Mucosa of descending colon (tissue), 3 donors: Measurements from ENCODE around the gene NOL7. TPM values are rescaled to one million over a fixed set of nuclear protein-coding genes. Genes with fewer than 3 reads are reported as not detected.

Source experiments
- ATAC-seq: fragments of 200-7000 bp; cut with Tn5 transposase; one replicate; pipeline ENCODE4 v1.9.1; 2020; ENCODE audit warnings: mild to moderate bottlenecking, moderate library complexity
- DNase-seq, 3 donors: peaks; one replicate each; pipeline ENCODE4 v3.0.0-alpha.2; 2020
- H3K36me3 ChIP-seq: fragments of 200-600 bp; one replicate; pipeline ENCODE4 v1.8.0; 2021; ENCODE audit warnings: low read depth, mild to moderate bottlenecking
- H3K4me1 ChIP-seq: fragments of 200-600 bp; one replicate; pipeline ENCODE4 v1.8.0; 2021; ENCODE audit warnings: low read depth, mild to moderate bottlenecking
- H3K4me3 ChIP-seq: fragments of 200-600 bp; one replicate; pipeline ENCODE4 v1.8.0; 2021; ENCODE audit warnings: mild to moderate bottlenecking
- H3K9me3 ChIP-seq: fragments of 200-600 bp; one replicate; pipeline ENCODE4 v1.8.0; 2021; ENCODE audit warnings: mild to moderate bottlenecking
- CTCF ChIP-seq: fragments of 200-600 bp; IDR thresholded peaks from one replicate; pipeline ENCODE4 v1.8.0; 2022; ENCODE audit warnings: antibody characterized with exemption, mild to moderate bottlenecking
- intact Hi-C, 2 donors: fragments of 100-400 bp; cut with DNase I in 1 of 2; cut with micrococcal nuclease in 1 of 2; formaldehyde crosslinking; loops; one replicate each; pipeline versions ENCODE4 v1.11.0 to v1.11.1; 2022; cut with DNase I, micrococcal nuclease
- total RNA-seq, 3 donors: library from RNA; stranded (reverse); fragmentation: NEBNext Ultra II Directional in 2 of 3; extraction: Animal tissue kit (Norgen Biotek cat#: 25700) in 2 of 3; gene quantifications; one replicate each; pipeline versions ENCODE4 v1.2.1 to v1.2.4, GENCODE V29; 2021 to 2023
- donor health status: DM: no; HTN: no; CAD: no; lungs with moderate emphysema.
- donor health status: DM: no; HTN: no; CAD: no.
- donor health status: DM: no; HTN: yes; CAD: no.

Gene NOL7
- total RNA-seq, 3 donors from 2014 or later = 47.4 to 53.9 (median 49.0) TPM

- no peaks in the 10 kb centered on the region for H3K36me3 ChIP-seq
- intact Hi-C loops = loop anchor here in 1 of 2 donors (10.0 kb wide), 1 partner anchor 241 kb away; no protein-coding TSS in a partner anchor
- no peak overlapping the region for H3K4me3 ChIP-seq
- TF ChIP-seq CTCF = no peak
- DNase-seq = no peak
- peaks cover 3% of the 10 kb centered on the region for H3K4me1 ChIP-seq
- no peak for ATAC-seq
- no peaks in the 10 kb centered on the region for H3K9me3 ChIP-seq
Measured at GRCh38 chr6:13576017-13576416, 39.1 kb upstream of the NOL7 start.

- no peak for TF ChIP-seq CTCF
- no peaks in the 10 kb centered on the region for H3K9me3 ChIP-seq
- intact Hi-C loops = loop anchor here in 1 of 2 donors (10.0 kb wide), 1 partner anchor 243 kb away; no protein-coding TSS in a partner anchor
- no peak for DNase-seq
- peaks cover 3% of the 10 kb centered on the region for H3K4me1 ChIP-seq
- no peaks in the 10 kb centered on the region for H3K36me3 ChIP-seq
- ATAC-seq = no peak
- H3K4me3 ChIP-seq = no peak overlapping the region
Measured at GRCh38 chr6:13577926-13578325, 37.2 kb upstream of the NOL7 start.

- Histone ChIP-seq H3K4me3 (no peak overlapping the region), H3K36me3 (no peaks in the 10 kb centered on the region), H3K9me3 (no peaks in the 10 kb centered on the region), H3K4me1 (peaks cover 3% of the 10 kb centered on the region)
- DNase-seq (no peak), ATAC-seq (no peak)
- intact Hi-C loops = loop anchor here in 1 of 2 donors (10.0 kb wide), 1 partner anchor 245 kb away; no protein-coding TSS in a partner anchor
- no peak for TF ChIP-seq CTCF
Measured at GRCh38 chr6:13579911-13580310, 35.2 kb upstream of the NOL7 start.

GRCh38 chr6:13581700-13582229, 33.4 kb upstream of the NOL7 start:
- intact Hi-C loops = no loop called here
- ATAC-seq = no peak
- no peaks in the 10 kb centered on the region for H3K36me3 ChIP-seq

GRCh38 chr6:13586603-13587542, 28.3 kb upstream of the NOL7 start:
- H3K36me3 ChIP-seq = no peaks in the 10 kb centered on the region
- no peaks in the 10 kb centered on the region for H3K4me1 ChIP-seq
- ATAC-seq = no peak
- no peaks in the 10 kb centered on the region for H3K9me3 ChIP-seq
- TF ChIP-seq CTCF = no peak
- no peak for DNase-seq
- no peak overlapping the region for H3K4me3 ChIP-seq
- intact Hi-C loops = no loop called here

More at GRCh38 chr6:13581700-13582229, 33.4 kb upstream of the NOL7 start:
- no peaks in the 10 kb centered on the region for H3K4me1 ChIP-seq
- H3K9me3 ChIP-seq = no peaks in the 10 kb centered on the region
- no peak for DNase-seq
- TF ChIP-seq CTCF = no peak
- no peak overlapping the region for H3K4me3 ChIP-seq
